ENCODE measurements around the gene NFYC.
A peak's percentile ranks its signal among the peaks of the same experiment; 100 is the strongest.

DNA sequence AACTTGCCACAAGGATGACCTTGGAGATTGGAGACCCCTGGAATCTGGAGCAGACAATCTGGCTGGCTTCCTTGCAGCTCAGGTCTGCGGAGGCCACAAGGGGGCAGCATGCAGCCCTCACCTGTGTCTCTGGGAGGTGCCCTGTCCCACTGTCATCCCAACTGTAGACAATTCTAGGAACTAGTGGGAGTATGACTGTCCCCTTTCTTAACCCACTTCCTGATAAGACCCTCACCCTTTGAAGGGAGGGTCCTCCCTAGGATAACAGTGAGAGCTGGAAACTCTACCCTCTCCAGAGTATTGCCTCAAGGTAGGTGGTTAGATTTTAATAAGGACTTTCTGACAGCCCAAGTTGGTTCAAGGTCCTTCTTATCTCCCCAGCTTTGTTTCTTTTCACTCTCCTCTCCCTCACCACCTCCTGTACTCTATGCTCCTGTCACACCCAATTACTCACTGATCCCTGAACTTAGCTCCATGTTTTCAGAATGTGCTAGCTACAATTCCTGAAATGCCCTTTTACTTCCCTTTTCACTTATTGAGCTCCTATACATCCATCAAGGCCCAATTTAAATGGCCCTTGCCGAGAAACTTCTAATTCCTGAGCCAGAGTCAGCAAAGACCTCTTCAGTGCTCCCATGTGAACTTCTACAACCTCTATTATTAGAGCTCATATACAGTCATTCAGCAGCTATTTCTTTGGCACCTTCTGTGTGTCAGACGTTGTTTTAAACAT is 82.9 kb downstream of the NFYC start:
- TF ChIP-seq, protein P1, sequence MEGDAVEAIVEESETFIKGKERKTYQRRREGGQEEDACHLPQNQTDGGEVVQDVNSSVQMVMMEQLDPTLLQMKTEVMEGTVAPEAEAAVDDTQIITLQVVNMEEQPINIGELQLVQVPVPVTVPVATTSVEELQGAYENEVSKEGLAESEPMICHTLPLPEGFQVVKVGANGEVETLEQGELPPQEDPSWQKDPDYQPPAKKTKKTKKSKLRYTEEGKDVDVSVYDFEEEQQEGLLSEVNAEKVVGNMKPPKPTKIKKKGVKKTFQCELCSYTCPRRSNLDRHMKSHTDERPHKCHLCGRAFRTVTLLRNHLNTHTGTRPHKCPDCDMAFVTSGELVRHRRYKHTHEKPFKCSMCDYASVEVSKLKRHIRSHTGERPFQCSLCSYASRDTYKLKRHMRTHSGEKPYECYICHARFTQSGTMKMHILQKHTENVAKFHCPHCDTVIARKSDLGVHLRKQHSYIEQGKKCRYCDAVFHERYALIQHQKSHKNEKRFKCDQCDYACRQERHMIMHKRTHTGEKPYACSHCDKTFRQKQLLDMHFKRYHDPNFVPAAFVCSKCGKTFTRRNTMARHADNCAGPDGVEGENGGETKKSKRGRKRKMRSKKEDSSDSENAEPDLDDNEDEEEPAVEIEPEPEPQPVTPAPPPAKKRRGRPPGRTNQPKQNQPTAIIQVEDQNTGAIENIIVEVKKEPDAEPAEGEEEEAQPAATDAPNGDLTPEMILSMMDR (IDR thresholded peaks at IDR 0.05; ENCODE audit: control extremely low read depth in 1 of 3, insufficient read depth in 1 of 3, low read depth in 1 of 3, low read length in 3 of 3): peak; percentile 90 to 94 (median 94)
- TF ChIP-seq ATF2 (IDR thresholded peaks at IDR 0.05; ENCODE audit: low read length): no peak
- no peak for TF ChIP-seq SUZ12 (IDR thresholded peaks at IDR 0.05; ENCODE audit: low read length)
- no peak for TF ChIP-seq JUND (IDR thresholded peaks at IDR 0.05; ENCODE audit: low read length)
